Endothelial cell of umbilical vein (primary cell): ENCODE results near the gene TSPAN4. TPM values are rescaled to one million over a fixed set of nuclear protein-coding genes. Genes with fewer than 3 reads are reported as not detected.

Source experiments
- BruUV-seq: library from RNA; stranded (reverse); fragments of 400-500 nt; replicated peaks from 2 replicates; lab custom pipeline; 2021; lab: Mats Ljungman, UMichigan
- CTCF ChIA-PET: fragments of 300-600, 350-600 bp; sonication (Branson Sonifier 250); formaldehyde crosslinking; loops from one replicate; lab custom pipeline; 2021; ENCODE audit warnings: antibody characterized with exemption, inconsistent platforms; lab: Charles Lee
- POLR2A ChIA-PET: fragments of 300-600, 350-600 bp; sonication (Branson Sonifier 250); formaldehyde crosslinking; loops from one replicate; lab custom pipeline; 2021; ENCODE audit warnings: antibody characterized with exemption, inconsistent platforms; lab: Charles Lee
- DNase-seq: peaks from one replicate; pipeline ENCODE4 v3.0.0-alpha.2; 2011; ENCODE audit warnings: low read depth, low spot score
- FAIRE-seq: peaks from 2 replicates; lab custom pipeline; 2011; peaks lifted over from hg19 to GRCh38; lab: Jason Lieb, UNC
- H2AFZ ChIP-seq: 2 replicates; pipeline ENCODE4 v1.6.0; 2012; ENCODE audit warnings: low read depth, low read length, control low read depth, inconsistent platforms
- H3K27ac ChIP-seq: 2 replicates; pipeline ENCODE4 v1.5.1; 2011; ENCODE audit warnings: low read depth, mild to moderate bottlenecking, control low read depth, low read length, moderate library complexity; ENCODE audit not compliant: insufficient read depth
- H3K27me3 ChIP-seq, 2 experiments: 2 replicates each; pipeline versions ENCODE4 v1.6.0 to v1.6.1; 2011; ENCODE audit warnings: low read length in 2 of 2, mixed read lengths in 1 of 2; ENCODE audit not compliant: control insufficient read depth in 2 of 2, insufficient read depth in 2 of 2
- H3K36me3 ChIP-seq, 2 experiments: 2 replicates in 1 of 2; 3 replicates in 1 of 2; pipeline ENCODE4 v1.5.1; 2011; ENCODE audit warnings: low read length in 2 of 2, mild to moderate bottlenecking in 1 of 2, moderate library complexity in 1 of 2; ENCODE audit not compliant: control insufficient read depth in 2 of 2, insufficient read depth in 2 of 2; ENCODE audit errors: extremely low read depth in 1 of 2
- H3K4me1 ChIP-seq: 3 replicates; pipeline ENCODE4 v1.5.1; 2011; ENCODE audit warnings: mild to moderate bottlenecking, low read length; ENCODE audit not compliant: control insufficient read depth, insufficient read depth; ENCODE audit errors: extremely low read depth
- H3K4me2 ChIP-seq: 2 replicates; pipeline ENCODE4 v1.6.1; 2011; ENCODE audit warnings: low read length, control low read depth, mixed read lengths; ENCODE audit not compliant: insufficient read depth
- H3K4me3 ChIP-seq, 3 experiments: fragments of 200-600 bp in 1 of 3; sonication (generic), shearing (Covaris generic) in 1 of 3; replicated peaks in 1 of 3; 2 replicates each; pipeline ENCODE4 v1.5.1; 2011 to 2016; ENCODE audit warnings: control low read depth in 3 of 3, low read length in 3 of 3, mild to moderate bottlenecking in 2 of 3, inconsistent platforms in 1 of 3, low read depth in 1 of 3, moderate library complexity in 1 of 3; ENCODE audit not compliant: insufficient read depth in 1 of 3
- H3K79me2 ChIP-seq: 2 replicates; pipeline ENCODE4 v1.6.0; 2012; ENCODE audit warnings: low read length, inconsistent platforms; ENCODE audit not compliant: control insufficient read depth, insufficient read depth
- H3K9ac ChIP-seq: replicated peaks from 2 replicates; pipeline ENCODE3; 2011; ENCODE audit warnings: low read length, control low read depth; ENCODE audit not compliant: insufficient read depth; ENCODE audit errors: extremely low read depth
- H3K9me1 ChIP-seq: replicated peaks from 3 replicates; pipeline ENCODE4 v1.6.0; 2011; ENCODE audit warnings: mild to moderate bottlenecking, low read length; ENCODE audit not compliant: control insufficient read depth, insufficient read depth; ENCODE audit errors: extremely low read depth
- H3K9me3 ChIP-seq: replicated peaks from 2 replicates; pipeline ENCODE4 v1.5.1; 2012; ENCODE audit warnings: low read length, inconsistent platforms; ENCODE audit not compliant: control insufficient read depth, insufficient read depth
- H4K20me1 ChIP-seq: replicated peaks from 2 replicates; pipeline ENCODE3; 2011; ENCODE audit warnings: mild to moderate bottlenecking, low read length; ENCODE audit not compliant: control insufficient read depth, insufficient read depth; ENCODE audit errors: extremely low read depth
- CTCF ChIP-seq, 2 donors: IDR thresholded peaks; 1 replicate in 1 of 2; 2 replicates in 1 of 2; pipeline ENCODE4 v1.5.1; 2011; ENCODE audit warnings: low read length in 2 of 2, mild to moderate bottlenecking in 2 of 2, moderate library complexity in 2 of 2, control low read depth in 1 of 2, inconsistent platforms in 1 of 2, low read depth in 1 of 2; ENCODE audit not compliant: insufficient read depth in 1 of 2; ENCODE audit errors: extremely low read depth in 1 of 2
- EZH2 ChIP-seq: IDR thresholded peaks from 2 replicates; pipeline ENCODE4 v1.6.1; 2012; ENCODE audit warnings: borderline replicate concordance, low read depth, mild to moderate bottlenecking, moderate library complexity, low read length, inconsistent platforms; ENCODE audit not compliant: severe bottlenecking
- FOS ChIP-seq: IDR thresholded peaks from 2 replicates; pipeline ENCODE4 v1.6.1; 2011; ENCODE audit warnings: mild to moderate bottlenecking, low read length, moderate library complexity, borderline replicate concordance; ENCODE audit not compliant: insufficient read depth
- GATA2 ChIP-seq: IDR thresholded peaks from 2 replicates; pipeline ENCODE4 v1.7.0; 2011; ENCODE audit warnings: low read depth, mild to moderate bottlenecking, moderate library complexity, mixed read lengths, low read length; ENCODE audit not compliant: insufficient read length, insufficient read depth
- JUN ChIP-seq: IDR thresholded peaks from 2 replicates; pipeline ENCODE4 v1.6.1; 2011; ENCODE audit warnings: borderline replicate concordance, low read depth; ENCODE audit not compliant: insufficient read length, insufficient read depth
- MAX ChIP-seq: IDR thresholded peaks from 2 replicates; pipeline ENCODE4 v1.6.1; 2011; ENCODE audit not compliant: insufficient read depth, insufficient read length
- MYC ChIP-seq: IDR thresholded peaks from one replicate; pipeline ENCODE4 v1.6.1; 2011; ENCODE audit warnings: mild to moderate bottlenecking, low read depth, low read length
- POLR2A ChIP-seq: IDR thresholded peaks from 2 replicates; pipeline ENCODE4 v1.6.1; 2012; ENCODE audit warnings: low read depth, mild to moderate bottlenecking, control low read depth, low read length
- POLR2AphosphoS5 ChIP-seq: IDR thresholded peaks from 2 replicates; pipeline ENCODE4 v1.6.1; 2012; ENCODE audit warnings: low read depth, mild to moderate bottlenecking, control low read depth, low read length, moderate library complexity; ENCODE audit not compliant: insufficient read depth
- dilution Hi-C: fragments of 300-500 bp; cut with MboI; formaldehyde crosslinking; loops from one replicate; pipeline ENCODE4 v1.15.0; 2019; ENCODE audit warnings: low sequenced_read_pairs; ENCODE audit not compliant: extremely low pct_ligation_motif_present
- intact Hi-C: fragments of 100-400 bp; cut with micrococcal nuclease; formaldehyde crosslinking; loops from one replicate; pipeline ENCODE4 v1.10.0; 2022
- polyA plus RNA-seq, 4 experiments: library from polyadenylated mRNA; depleted of rRNA in 3 of 4; stranded (reverse) in 3 of 4; unstranded in 1 of 4; fragments of >200 nt; gene quantifications; 2 replicates each; pipeline versions ENCODE4 v1.2.1 to v1.2.3, GENCODE V29; 2011 to 2012; ENCODE audit warnings: missing spikeins in 1 of 4
- total RNA-seq: library from RNA; stranded (reverse); gene quantifications from 2 replicates; pipeline ENCODE4 v1.2.3, GENCODE V29; 2021

Gene TSPAN4
- total and polyA plus RNA-seq, 2 donors (not counting 3 experiments of a cell fraction or from before 2014, with no cell fraction given): 114 to 199 TPM

GRCh38 chr11:862081-862661 lies 19.5 kb downstream of the TSPAN4 start:
- DNase-seq (no peak), FAIRE-seq (no peak)
- BruUV-seq: no TSS peak
- no peaks in the 10 kb centered on the region for H4K20me1 ChIP-seq
- no peak overlapping the region for H3K4me2 ChIP-seq
- no peaks in the 10 kb centered on the region for H3K9me1 ChIP-seq
- no peaks in the 10 kb centered on the region for H3K4me1 ChIP-seq
- H3K9me3 ChIP-seq: no peaks in the 10 kb centered on the region
- intact Hi-C loops: no loop called here
- ChIA-PET CTCF (no interaction called here), POLR2A (no interaction called here)
- no peak overlapping the region for H3K9ac ChIP-seq
- dilution Hi-C loops: no loop called here
- no peak overlapping the region for H3K4me3 ChIP-seq
- no peak for TF ChIP-seq FOS
- no peak for TF ChIP-seq POLR2A
- no peak for TF ChIP-seq JUN
- TF ChIP-seq POLR2AphosphoS5: no peak
- TF ChIP-seq MYC: no peak
- no peak for TF ChIP-seq EZH2
- no peak for TF ChIP-seq CTCF (IDR thresholded peaks at IDR 0.05; ENCODE audit: extremely low read depth in 1 of 2, insufficient read depth in 1 of 2, low read depth in 1 of 2, low read length in 2 of 2)
- no peak for TF ChIP-seq GATA2
- TF ChIP-seq MAX: no peak
- no peak overlapping the region for H3K27ac ChIP-seq
- no peak overlapping the region for H2AFZ ChIP-seq
- peaks cover 0 to 11% of the 10 kb centered on the region in 2 experiments for H3K36me3 ChIP-seq
- H3K79me2 ChIP-seq: no peaks in the 10 kb centered on the region
- no peaks in the 10 kb centered on the region for H3K27me3 ChIP-seq
